Uterus (tissue), 2 donors: ENCODE results near the gene SBNO1.

ENCODE experiments used
- CTCF ChIP-seq, 4 experiments: fragments of 200-600 bp in 2 of 4; fragments of 450-650 bp in 2 of 4; sonication (generic) in 2 of 4; IDR thresholded peaks; one replicate each; pipeline ENCODE4 v1.5.1; 2016 to 2019; ENCODE audit warnings: antibody characterized with exemption in 4 of 4, mild to moderate bottlenecking in 2 of 4, moderate library complexity in 1 of 4
- POLR2A ChIP-seq, 2 donors: fragments of 450-650 bp; IDR thresholded peaks; one replicate each; pipeline ENCODE4 v1.6.1; 2016; ENCODE audit warnings: antibody characterized with exemption in 2 of 2, mild to moderate bottlenecking in 1 of 2, moderate library complexity in 1 of 2

DNA sequence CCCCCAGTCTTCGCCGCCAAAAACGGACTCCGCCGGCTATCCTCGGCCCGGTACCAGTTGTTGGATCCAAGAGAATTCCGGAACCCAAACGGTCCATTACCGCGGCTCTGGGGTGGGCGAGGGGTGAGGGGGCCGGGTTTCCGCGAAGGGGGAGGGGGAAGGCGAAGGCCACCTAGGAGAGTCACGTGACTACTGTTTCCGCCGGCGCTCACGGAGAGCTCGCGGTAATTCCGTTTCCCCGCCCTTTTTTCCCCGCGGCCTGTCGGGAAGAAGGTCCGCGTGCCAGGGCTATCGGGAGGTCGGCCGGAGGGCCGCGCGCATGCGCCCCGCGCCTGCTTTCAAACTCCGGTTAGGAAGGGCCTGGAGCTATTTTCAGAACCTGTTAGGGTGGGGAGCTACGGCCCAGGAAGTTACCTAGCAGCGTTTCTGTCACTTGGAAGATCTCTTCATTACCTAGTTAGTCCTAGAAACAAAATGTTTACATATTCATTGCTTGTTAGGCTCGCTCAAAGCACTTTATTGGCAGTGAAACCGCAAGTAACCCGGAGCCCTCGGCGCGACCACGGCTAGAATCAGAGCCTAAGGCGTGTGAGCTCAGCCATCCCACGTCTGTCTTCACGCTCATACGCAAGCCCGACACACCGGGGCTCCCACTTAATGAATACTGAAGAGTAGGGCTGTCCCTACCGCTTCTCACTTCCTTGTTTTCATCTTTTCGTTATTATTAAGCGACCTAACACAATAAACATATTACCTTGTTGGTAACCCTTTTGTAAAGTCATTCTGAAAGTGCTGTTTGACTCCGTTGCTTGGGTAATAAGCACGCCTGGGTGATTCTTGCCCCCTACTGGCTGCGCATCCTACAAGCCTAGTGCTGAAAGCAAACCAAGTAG is 624 bp upstream of the SBNO1 start:
- TF ChIP-seq POLR2A (IDR thresholded peaks at IDR 0.05), result peak; percentile 79 to 81
- TF ChIP-seq CTCF (IDR thresholded peaks at IDR 0.05), result peak; percentile 69 to 75 (median 74)
